Neural progenitor cell (in vitro differentiated cells): ENCODE measurements around the gene SDHA.

ENCODE experiments used
- EZH2 ChIP-seq: fragments of 200-600 bp; sonication (generic); IDR thresholded peaks from 2 replicates; pipeline ENCODE4 v1.6.1; 2017; ENCODE audit warnings: antibody characterized with exemption, mild to moderate bottlenecking, moderate library complexity
- EZH2phosphoT487 ChIP-seq: fragments of 200-600 bp; sonication (generic); IDR thresholded peaks from 2 replicates; pipeline ENCODE4 v1.6.1; 2017; ENCODE audit warnings: antibody characterized with exemption
- TF ChIP-seq, protein P1 (sequence below): fragments of 200-600 bp; sonication (generic); IDR thresholded peaks from 2 replicates; pipeline ENCODE4 v1.5.1; 2017; ENCODE audit warnings: antibody characterized with exemption, mild to moderate bottlenecking

DNA sequence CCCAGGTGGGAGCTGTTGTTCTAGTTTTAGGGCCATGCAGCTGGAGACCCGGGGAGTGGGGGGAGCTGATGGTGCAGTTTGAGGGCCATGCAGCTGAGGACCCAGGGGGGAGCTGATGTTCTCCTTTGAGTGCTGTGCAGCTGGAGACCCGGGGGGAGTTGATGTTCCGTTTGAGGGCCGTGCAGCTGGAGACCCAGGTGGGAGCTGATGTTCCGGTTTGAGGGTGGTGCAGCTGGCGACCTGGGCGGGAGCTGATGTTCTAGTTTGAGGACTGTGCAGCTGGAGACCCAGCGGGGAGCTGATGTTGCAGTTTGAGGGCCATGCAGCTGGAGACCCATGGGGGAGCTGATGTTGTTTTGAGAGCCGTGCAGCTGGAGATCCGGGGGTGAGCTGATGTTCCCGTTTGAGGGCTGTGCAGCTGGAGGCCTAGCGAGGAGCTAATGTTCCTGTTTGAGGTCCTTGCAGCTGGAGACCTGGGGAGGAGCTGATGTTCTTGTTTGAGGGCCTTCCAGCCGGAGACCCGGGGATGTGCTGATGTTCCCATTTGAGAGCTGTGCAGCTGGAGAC is 68.0 kb downstream of the SDHA start:
- TF ChIP-seq EZH2 (no peak), EZH2phosphoT487 (no peak)
- TF ChIP-seq, protein P1, sequence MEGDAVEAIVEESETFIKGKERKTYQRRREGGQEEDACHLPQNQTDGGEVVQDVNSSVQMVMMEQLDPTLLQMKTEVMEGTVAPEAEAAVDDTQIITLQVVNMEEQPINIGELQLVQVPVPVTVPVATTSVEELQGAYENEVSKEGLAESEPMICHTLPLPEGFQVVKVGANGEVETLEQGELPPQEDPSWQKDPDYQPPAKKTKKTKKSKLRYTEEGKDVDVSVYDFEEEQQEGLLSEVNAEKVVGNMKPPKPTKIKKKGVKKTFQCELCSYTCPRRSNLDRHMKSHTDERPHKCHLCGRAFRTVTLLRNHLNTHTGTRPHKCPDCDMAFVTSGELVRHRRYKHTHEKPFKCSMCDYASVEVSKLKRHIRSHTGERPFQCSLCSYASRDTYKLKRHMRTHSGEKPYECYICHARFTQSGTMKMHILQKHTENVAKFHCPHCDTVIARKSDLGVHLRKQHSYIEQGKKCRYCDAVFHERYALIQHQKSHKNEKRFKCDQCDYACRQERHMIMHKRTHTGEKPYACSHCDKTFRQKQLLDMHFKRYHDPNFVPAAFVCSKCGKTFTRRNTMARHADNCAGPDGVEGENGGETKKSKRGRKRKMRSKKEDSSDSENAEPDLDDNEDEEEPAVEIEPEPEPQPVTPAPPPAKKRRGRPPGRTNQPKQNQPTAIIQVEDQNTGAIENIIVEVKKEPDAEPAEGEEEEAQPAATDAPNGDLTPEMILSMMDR, result no peak
